Cardiac septum (tissue), 1 donor: Measurements from ENCODE around the gene ABCD2. TPM values are rescaled to one million over a fixed set of nuclear protein-coding genes. Genes with fewer than 3 reads are reported as not detected.
"Not testable (repeated sequence)": the region's sequence is repeated elsewhere in the genome, so short reads cannot be mapped to it uniquely, and the experiment has no call there.

ENCODE experiments used
- DNase-seq: peaks from one replicate; pipeline ENCODE4 v3.0.0-alpha.2; 2020; ENCODE audit warnings: low spot score
- intact Hi-C: fragments of 100-400 bp; cut with DNase I; formaldehyde crosslinking; loops from one replicate; pipeline ENCODE4 v1.14.0; 2022
- long read RNA-seq: library from polyadenylated mRNA; unstranded; transcript quantifications from one replicate; pipeline ENCODE4 v2.0.0, GENCODE V29; 2021
- total RNA-seq: library from RNA; stranded (reverse); fragmentation: NEBNext Ultra II Directional; extraction: Animal tissue kit (Norgen Biotek cat#: 25700); gene quantifications from one replicate; pipeline ENCODE4 v1.2.1, GENCODE V29; 2021
- donor health status: DM: no; HTN: no; CAD: no.

The ABCD2 gene
- total RNA-seq, result 3.0 TPM
- long read RNA-seq, full-length matches to known transcripts, result 2 of 4 reads
- long read RNA-seq, partial matches to known transcripts, result 0 of 4 reads
- long read RNA-seq, other reads (novel, unspliced or antisense), result 2 of 4 reads

GRCh38 chr12:39619660-39620433 is at the start of gene ABCD2:
Gene ABCD2 (minus strand): TSS chr12:39619803. CDS start chr12:39619615, 188 bp downstream.
- intact Hi-C loops, result loop anchor here (2.0 kb wide), 1 partner anchor 177 kb away; the partner anchor contains the start of gene KIF21A
- peak; percentile 77 for DNase-seq

GRCh38 chr12:39660101-39660500 is 40.5 kb upstream of the ABCD2 start:
- DNase-seq, result no peak
- intact Hi-C loops, result no loop called here

- intact Hi-C loops, result no loop called here
- DNase-seq, result no peak
These were observed 27.8 kb upstream of the ABCD2 start for GRCh38 chr12:39647383-39647782.

- DNase-seq, result no peak
- intact Hi-C loops, result no loop called here
These were observed 27.4 kb upstream of the ABCD2 start for GRCh38 chr12:39646963-39647362.

GRCh38 chr12:39643052-39643451 is 23.4 kb upstream of the ABCD2 start:
- intact Hi-C loops, result no loop called here
- no peak for DNase-seq

- intact Hi-C loops, result no loop called here
- no peak for DNase-seq
These were observed 19.2 kb upstream of the ABCD2 start for GRCh38 chr12:39638840-39639239.

- intact Hi-C loops, result no loop called here
- no peak for DNase-seq
These were observed 18.6 kb upstream of the ABCD2 start for GRCh38 chr12:39638178-39638577.

- no peak for DNase-seq
These were observed 13.1 kb upstream of the ABCD2 start for GRCh38 chr12:39632670-39633069.

GRCh38 chr12:39628836-39629235 is 9.2 kb upstream of the ABCD2 start:
- intact Hi-C loops, result no loop called here
- DNase-seq, result no peak

More at GRCh38 chr12:39632670-39633069, 13.1 kb upstream of the ABCD2 start:
- intact Hi-C loops, result no loop called here

- intact Hi-C loops, result no loop called here
- DNase-seq, result no peak
These were observed 8.3 kb upstream of the ABCD2 start for GRCh38 chr12:39627914-39628313.

GRCh38 chr12:39626033-39626814 is 6.6 kb upstream of the ABCD2 start:
- DNase-seq, result no peak
- intact Hi-C loops, result no loop called here

- no peak for DNase-seq
- intact Hi-C loops, result no loop called here
These were observed 4.3 kb upstream of the ABCD2 start for GRCh38 chr12:39623919-39624318.

- intact Hi-C loops, DNase-seq: not testable (repeated sequence)
These were observed 3.6 kb upstream of the ABCD2 start for GRCh38 chr12:39623160-39623559.

GRCh38 chr12:39622306-39622705 is 2.7 kb upstream of the ABCD2 start:
- no peak for DNase-seq
- intact Hi-C loops, result no loop called here

- no peak for DNase-seq
- intact Hi-C loops, result no loop called here
These were observed 2.1 kb upstream of the ABCD2 start for GRCh38 chr12:39621670-39622069.

GRCh38 chr12:39620659-39621658 is 1.4 kb upstream of the ABCD2 start:
- intact Hi-C loops, result no loop called here
- no peak for DNase-seq

- intact Hi-C loops, result loop anchor here (2.0 kb wide), 1 partner anchor 176 kb away; the partner anchor contains the start of gene KIF21A
- peak; percentile 72 for DNase-seq
These were observed 315 bp downstream of the ABCD2 start for GRCh38 chr12:39619316-39619659.

GRCh38 chr12:39618701-39619100 is 902 bp downstream of the ABCD2 start:
- DNase-seq, result no peak
- intact Hi-C loops, result loop anchor here (2.0 kb wide), 1 partner anchor 176 kb away; the partner anchor contains the start of gene KIF21A

GRCh38 chr12:39617887-39618286 is 1.7 kb downstream of the ABCD2 start:
- DNase-seq, result no peak
- intact Hi-C loops, result loop anchor here (2.0 kb wide), 1 partner anchor 175 kb away; the partner anchor contains the start of gene KIF21A
